ENCODE results near the gene MCAT.

- no peak for TF ChIP-seq CTCF (IDR thresholded peaks at IDR 0.05)
- TF ChIP-seq POLR2AphosphoS5 (IDR thresholded peaks at IDR 0.05): no peak
Measured at GRCh38 chr22:43177479-43177878, 34.3 kb upstream of the MCAT start.

Data from gastroesophageal sphincter (tissue), 3 donors.